Muscle layer of duodenum (tissue), 2 donors: ENCODE data around the gene VRK3.

Experiments used
- H3K27ac ChIP-seq: one replicate; pipeline ENCODE4 v1.7.0; 2013; ENCODE audit warnings: mild to moderate bottlenecking, low read length
- H3K27me3 ChIP-seq: one replicate; pipeline ENCODE4 v1.7.0; 2013; ENCODE audit warnings: low read depth, mild to moderate bottlenecking, control low read depth, low read length
- H3K36me3 ChIP-seq, 2 donors: one replicate each; pipeline ENCODE4 v1.7.0; 2013; ENCODE audit warnings: low read length in 2 of 2, control low read depth in 1 of 2, mild to moderate bottlenecking in 1 of 2; ENCODE audit not compliant: insufficient read depth in 2 of 2, control insufficient read depth in 1 of 2
- H3K4me1 ChIP-seq, 2 donors: one replicate each; pipeline ENCODE4 v1.7.0; 2013; ENCODE audit warnings: low read length in 2 of 2, mild to moderate bottlenecking in 2 of 2, control low read depth in 1 of 2, moderate library complexity in 1 of 2; ENCODE audit not compliant: insufficient read depth in 2 of 2, control insufficient read depth in 1 of 2
- H3K4me3 ChIP-seq, 2 donors: one replicate each; pipeline ENCODE4 v1.7.0; 2013; ENCODE audit warnings: low read length in 2 of 2, low read depth in 1 of 2, mild to moderate bottlenecking in 1 of 2
- H3K9me3 ChIP-seq, 2 donors: one replicate each; pipeline ENCODE4 v1.7.0; 2013; ENCODE audit warnings: low read length in 2 of 2, control low read depth in 1 of 2, mild to moderate bottlenecking in 1 of 2; ENCODE audit not compliant: control insufficient read depth in 1 of 2
- donor health status: healthy.

Gene VRK3

DNA sequence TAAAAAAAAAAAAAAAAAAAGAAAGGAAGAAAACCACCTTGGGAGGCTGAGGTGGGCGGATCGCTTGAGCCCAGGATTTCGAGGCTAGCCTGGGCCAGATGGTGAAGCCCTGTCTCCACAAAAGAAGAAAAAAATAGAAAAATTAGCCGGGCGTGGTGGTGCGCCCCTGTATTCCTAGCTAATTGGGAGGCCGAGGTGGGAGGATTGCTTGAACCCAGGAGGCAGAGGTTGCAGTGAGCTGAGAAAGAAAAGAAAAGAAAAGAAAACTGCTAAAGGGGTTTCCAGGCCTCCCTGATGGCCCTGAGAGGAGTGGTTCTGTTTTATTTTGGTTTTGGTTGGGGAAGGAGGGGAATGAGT is 1.4 kb upstream of the VRK3 start:
- H3K27ac ChIP-seq, result no peak overlapping the region
- H3K9me3 ChIP-seq, result no peaks in the 10 kb centered on the region
- peaks cover 5 to 25% of the 10 kb centered on the region in 2 donors for H3K4me1 ChIP-seq
- H3K4me3 ChIP-seq, result peak overlapping the region in 1 of 2 donors; percentile 81
- H3K36me3 ChIP-seq, result peaks cover 14 to 15% of the 10 kb centered on the region in 2 donors
- no peaks in the 10 kb centered on the region for H3K27me3 ChIP-seq

DNA sequence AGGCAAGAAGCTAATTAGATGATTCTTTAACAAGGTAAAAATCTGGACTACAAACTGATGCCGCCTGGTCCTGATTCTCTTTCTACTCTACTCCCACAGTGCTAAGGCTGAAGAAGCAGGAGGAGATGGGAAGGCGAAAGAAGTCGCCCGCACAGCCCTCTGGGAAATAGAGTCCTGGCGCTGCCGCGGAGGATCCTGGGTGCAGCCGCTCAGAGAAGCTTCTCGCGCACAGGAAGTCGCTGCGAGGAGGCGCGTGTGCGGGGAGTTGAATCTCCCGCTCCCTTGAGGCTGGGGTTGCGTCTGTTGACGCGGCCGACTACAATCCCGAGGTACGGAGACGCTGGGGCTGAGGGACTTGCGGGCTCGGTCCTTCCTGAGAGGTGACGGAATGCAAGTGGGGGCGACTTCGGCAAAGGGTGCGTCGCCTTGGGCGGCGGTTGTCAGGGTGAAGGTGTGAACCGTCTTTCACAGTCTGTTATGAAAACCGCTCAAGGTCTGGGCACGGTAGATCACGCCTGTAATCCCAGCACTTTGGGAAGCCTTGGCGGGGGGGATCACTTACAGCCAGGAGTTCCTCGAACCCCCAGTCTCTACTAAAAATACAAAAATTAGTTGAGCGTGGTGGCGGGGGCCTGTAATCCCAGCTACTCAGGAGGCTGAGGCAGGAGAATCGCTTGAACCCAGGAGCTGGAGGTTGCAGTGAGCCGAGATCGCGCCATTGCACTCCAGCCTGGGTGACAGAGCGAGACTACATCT is 800 bp upstream of the VRK3 start, which contains the start of gene ZNF473:
Gene ZNF473 (plus strand): TSS at position 212 of the 756 bp plus-strand sequence. CDS start 5,078 bp downstream, outside the sequence.
- H3K36me3 ChIP-seq, result peaks cover 13 to 14% of the 10 kb centered on the region in 2 donors
- peak within 1 kb of the TSS; percentile 86 for H3K27ac ChIP-seq
- H3K4me1 ChIP-seq, result peaks cover 5 to 25% of the 10 kb centered on the region in 2 donors
- peak within 1 kb of the TSS; percentile 52 to 81 for H3K4me3 ChIP-seq
- no peaks in the 10 kb centered on the region for H3K27me3 ChIP-seq
- no peaks in the 10 kb centered on the region for H3K9me3 ChIP-seq

DNA sequence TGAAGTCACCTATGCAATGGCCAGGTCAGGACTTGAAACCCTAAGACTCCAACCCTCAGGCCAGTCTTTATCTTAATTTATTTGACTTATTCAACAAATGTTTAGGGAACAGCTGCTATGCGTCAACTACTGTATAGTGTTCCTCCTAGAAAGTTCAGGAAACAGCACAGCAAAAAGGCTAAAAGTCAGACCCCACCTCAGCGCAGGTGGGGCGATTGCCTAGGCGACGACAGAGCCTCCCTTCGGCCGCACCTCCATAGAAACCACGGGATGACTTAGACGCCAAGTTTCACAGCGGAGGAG is 502 bp downstream of the VRK3 start:
- Histone ChIP-seq H3K27me3 (no peaks in the 10 kb centered on the region), H3K4me1 (peaks cover 5 to 25% of the 10 kb centered on the region in 2 donors), H3K36me3 (peaks cover 8 to 22% of the 10 kb centered on the region in 2 donors), H3K9me3 (no peaks in the 10 kb centered on the region), H3K27ac (peak overlapping the region; percentile 86), H3K4me3 (peak overlapping the region; percentile 52 to 81)

DNA sequence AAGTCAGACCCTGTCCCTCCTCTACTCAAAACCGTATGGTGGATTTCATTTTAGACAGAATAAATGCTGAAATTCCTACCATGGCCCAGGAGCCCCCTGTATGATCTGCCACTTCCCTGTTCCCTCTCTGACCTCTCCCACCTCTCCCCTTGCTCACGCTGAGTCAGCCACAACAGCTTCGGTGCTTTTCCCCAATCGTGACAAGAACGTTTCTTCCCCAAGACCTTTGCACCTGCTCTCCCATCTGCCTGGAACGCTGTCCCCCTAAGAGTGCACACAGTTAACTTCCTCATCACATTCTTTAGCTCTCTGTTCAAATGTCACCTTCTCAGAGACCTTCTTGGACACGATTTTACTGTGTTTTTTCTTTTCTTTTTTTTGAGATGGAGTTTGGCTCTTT is 2.3 kb downstream of the VRK3 start:
- H3K36me3 ChIP-seq, result peaks cover 13 to 27% of the 10 kb centered on the region in 2 donors
- peaks cover 5 to 25% of the 10 kb centered on the region in 2 donors for H3K4me1 ChIP-seq
- H3K27ac ChIP-seq, result no peak overlapping the region

DNA sequence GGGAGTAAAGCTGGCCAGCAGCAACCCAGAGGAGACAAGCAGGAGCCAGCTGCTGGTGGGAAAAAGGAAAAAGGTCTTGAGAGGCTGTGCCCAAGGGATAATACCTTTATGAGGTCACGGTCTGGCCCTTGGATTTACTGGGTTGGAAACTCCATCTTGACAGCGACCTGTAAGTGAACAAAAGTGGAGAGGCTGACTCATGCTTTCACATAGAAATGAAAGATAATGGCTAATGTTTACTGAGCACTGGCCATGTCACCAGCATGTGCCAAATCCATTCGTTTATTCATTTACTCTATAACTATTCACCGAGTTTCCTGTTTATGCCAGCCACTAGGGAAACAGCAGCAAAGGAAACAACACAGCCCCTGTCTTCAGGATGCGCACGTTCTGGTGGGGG is 4.7 kb downstream of the VRK3 start:
- no peaks in the 10 kb centered on the region for H3K27me3 ChIP-seq
- H3K36me3 ChIP-seq, result peaks cover 31 to 43% of the 10 kb centered on the region in 2 donors
- H3K9me3 ChIP-seq, result no peaks in the 10 kb centered on the region
- H3K4me1 ChIP-seq, result peaks cover 0 to 19% of the 10 kb centered on the region in 2 donors
- no peak overlapping the region for H3K27ac ChIP-seq
- H3K4me3 ChIP-seq, result no peak overlapping the region

More for the DNA sequence above, 2.3 kb downstream of the VRK3 start:
- no peaks in the 10 kb centered on the region for H3K27me3 ChIP-seq
- H3K9me3 ChIP-seq, result no peaks in the 10 kb centered on the region
- no peak overlapping the region for H3K4me3 ChIP-seq

DNA sequence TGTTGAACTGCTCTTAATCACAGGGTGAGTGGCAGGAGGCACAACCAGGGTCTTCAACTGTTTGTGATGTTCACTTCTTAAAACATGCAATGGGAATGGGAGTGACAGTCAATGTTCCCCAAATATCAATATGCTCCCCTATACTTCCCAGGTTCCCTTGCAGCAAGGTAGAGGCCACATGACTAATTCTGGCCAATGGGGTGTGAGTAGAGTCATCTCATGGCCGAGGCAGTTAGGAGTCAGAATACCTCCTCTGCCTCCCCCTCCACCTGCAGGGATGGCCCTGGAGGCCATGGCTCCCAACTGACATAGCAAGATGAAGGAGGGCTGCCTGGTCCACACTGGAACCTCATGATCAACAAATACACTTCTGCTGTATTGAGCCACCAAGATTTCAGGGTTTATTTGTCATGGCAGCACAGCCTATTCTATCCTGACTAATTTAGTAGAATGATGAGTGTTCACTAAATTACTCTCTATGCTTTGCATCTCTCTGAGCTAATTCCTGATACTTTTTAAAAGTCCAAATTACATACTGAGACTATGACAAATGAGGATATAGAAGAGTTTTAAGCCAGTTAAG is 8.9 kb downstream of the VRK3 start:
- H3K4me1 ChIP-seq, result no peaks in the 10 kb centered on the region
- H3K4me3 ChIP-seq, result no peak overlapping the region
- H3K9me3 ChIP-seq, result no peaks in the 10 kb centered on the region
- H3K27ac ChIP-seq, result no peak overlapping the region
- H3K27me3 ChIP-seq, result no peaks in the 10 kb centered on the region
- peaks cover 46 to 63% of the 10 kb centered on the region in 2 donors for H3K36me3 ChIP-seq

DNA sequence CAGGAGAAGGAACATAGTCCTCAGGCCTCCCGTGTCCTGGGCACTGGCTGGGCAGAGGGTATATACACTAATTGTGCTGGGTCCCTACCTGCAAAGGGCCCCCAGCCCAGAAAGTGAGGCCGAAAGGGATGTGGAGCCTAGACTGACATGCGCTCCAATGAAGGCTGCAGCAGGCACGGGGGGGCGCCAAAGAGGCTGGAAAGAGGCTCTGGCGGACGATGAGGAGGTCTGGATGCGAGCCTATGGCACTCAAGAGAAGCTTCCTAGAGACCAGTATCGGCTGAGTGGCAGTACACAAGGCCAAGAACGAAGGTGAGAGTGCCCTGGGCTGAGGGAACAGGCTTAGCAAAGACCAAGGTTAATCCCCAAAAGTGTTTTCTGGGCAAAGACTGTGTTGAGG is 16.6 kb downstream of the VRK3 start:
- Histone ChIP-seq H3K4me1 (peaks cover 0 to 12% of the 10 kb centered on the region in 2 donors), H3K27me3 (no peaks in the 10 kb centered on the region), H3K9me3 (no peaks in the 10 kb centered on the region), H3K27ac (no peak overlapping the region), H3K36me3 (peaks cover 40 to 54% of the 10 kb centered on the region in 2 donors), H3K4me3 (no peak overlapping the region)

DNA sequence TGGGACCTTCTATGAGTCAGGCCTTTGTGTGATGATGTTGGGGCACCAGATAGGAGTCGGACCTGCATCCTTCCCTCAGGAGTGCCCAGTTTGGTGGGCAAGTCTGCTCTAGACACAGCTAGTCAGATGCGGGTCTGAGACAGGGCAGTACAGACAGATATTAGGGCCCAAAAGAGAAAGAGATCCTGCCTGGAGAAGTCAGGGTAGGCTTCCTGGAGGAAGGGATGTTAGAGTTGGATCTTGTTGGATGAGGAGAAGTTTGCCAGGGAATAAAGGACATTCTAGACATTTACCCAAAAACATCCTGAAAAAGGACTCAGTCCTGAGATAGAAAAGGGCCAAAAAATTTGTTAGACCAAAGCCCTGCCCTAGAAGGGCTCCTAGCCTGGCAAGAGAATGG is 17.2 kb downstream of the VRK3 start:
- no peaks in the 10 kb centered on the region for H3K27me3 ChIP-seq
- no peak overlapping the region for H3K4me3 ChIP-seq
- H3K9me3 ChIP-seq, result no peaks in the 10 kb centered on the region
- no peak overlapping the region for H3K27ac ChIP-seq
- H3K36me3 ChIP-seq, result peaks cover 40 to 54% of the 10 kb centered on the region in 2 donors
- H3K4me1 ChIP-seq, result peaks cover 0 to 14% of the 10 kb centered on the region in 2 donors

DNA sequence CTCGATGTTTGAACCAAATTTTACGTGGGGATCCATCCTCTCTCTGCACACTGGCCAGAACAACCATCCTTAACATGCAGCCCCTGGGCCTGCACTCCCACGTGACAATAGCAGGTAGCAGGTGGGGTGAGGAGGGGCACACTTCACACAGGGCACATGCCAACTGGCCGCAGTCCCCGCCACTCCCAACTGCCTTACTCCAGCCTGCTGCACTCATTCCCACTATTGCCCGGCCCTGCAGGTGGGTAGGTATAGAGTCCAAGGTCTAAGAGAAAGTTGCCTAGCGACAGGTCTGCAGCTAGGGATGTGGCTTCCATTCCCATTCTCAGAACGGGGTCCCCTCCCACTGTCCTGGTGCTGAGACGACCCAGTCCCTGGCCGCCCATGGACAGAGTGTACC is 18.0 kb downstream of the VRK3 start:
- Histone ChIP-seq H3K4me3 (no peak overlapping the region), H3K4me1 (peaks cover 0 to 14% of the 10 kb centered on the region in 2 donors), H3K9me3 (no peaks in the 10 kb centered on the region), H3K27me3 (no peaks in the 10 kb centered on the region), H3K36me3 (peaks cover 36 to 56% of the 10 kb centered on the region in 2 donors), H3K27ac (no peak overlapping the region)

DNA sequence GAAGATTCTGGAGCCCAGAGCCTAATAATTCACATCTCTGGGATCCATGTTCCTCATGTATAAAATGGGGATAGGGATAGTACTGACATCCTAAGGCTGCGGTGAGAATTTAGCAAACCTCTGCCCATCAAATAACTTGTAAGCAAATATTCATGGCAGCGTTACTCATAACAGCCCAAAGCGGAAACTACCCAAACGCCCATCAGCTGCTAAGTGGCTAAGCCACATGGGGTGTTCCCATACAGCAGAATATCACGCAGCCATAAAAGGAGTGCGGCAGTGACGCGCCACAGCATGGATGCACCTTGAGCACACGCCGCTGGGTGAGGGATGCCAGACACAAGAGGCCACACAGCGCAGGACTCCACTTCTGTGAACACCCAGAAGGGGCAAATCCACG is 19.7 kb downstream of the VRK3 start:
- Histone ChIP-seq H3K27ac (no peak overlapping the region), H3K27me3 (no peaks in the 10 kb centered on the region), H3K4me1 (peaks cover 0 to 14% of the 10 kb centered on the region in 2 donors), H3K4me3 (no peak overlapping the region), H3K9me3 (no peaks in the 10 kb centered on the region), H3K36me3 (peaks cover 41 to 67% of the 10 kb centered on the region in 2 donors)

DNA sequence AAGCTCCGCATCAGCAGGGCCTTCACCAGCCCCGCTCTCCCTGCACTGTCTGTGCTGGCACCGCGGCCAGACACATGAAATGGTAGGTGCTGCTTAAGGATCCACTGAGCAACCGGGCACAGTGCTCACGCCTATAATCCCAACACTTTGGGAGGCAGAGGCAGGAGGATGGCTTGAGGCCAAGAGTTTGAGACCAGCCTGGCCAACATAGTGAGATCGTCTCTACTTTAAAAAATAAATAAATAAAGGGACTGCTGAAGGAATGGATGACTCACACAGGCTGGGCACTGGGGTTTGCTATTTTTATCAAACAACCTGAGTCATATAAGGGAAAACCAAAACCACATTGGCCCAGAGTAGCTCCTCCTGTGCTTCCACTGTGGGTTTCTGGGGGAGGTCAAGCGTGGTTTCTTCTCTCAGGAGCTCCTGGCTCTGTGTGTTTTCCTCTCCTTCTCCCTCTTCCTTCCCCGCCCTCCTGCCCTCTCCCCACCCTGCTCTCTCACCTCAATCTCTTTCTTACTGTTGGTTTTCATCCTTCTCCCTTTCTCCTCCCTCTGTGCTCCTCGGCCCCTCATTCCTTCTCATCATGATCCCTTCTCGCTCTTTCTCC is 21.3 kb downstream of the VRK3 start:
- Histone ChIP-seq H3K4me3 (no peak overlapping the region), H3K27me3 (no peaks in the 10 kb centered on the region), H3K36me3 (peaks cover 50 to 73% of the 10 kb centered on the region in 2 donors), H3K27ac (peak overlapping the region; percentile 33), H3K4me1 (peaks cover 0 to 14% of the 10 kb centered on the region in 2 donors), H3K9me3 (no peaks in the 10 kb centered on the region)
